ENCODE data around the gene ADCY5.

ADCY5 gene

GRCh38 chr3:123348471-123349200 is 100.3 kb downstream of the ADCY5 start:
- Histone ChIP-seq H3K36me3 (ENCODE audit: insufficient read depth, low read length) (no peaks in the 10 kb centered on the region), H3K79me2 (ENCODE audit: insufficient read depth, low read length) (no peaks in the 10 kb centered on the region), H3K4me1 (ENCODE audit: insufficient read depth, low read length) (no peaks in the 10 kb centered on the region), H3K4me2 (ENCODE audit: insufficient read depth, low read length) (no peak overlapping the region), H3K27ac (ENCODE audit: low read length) (no peak overlapping the region), H3K27me3 (ENCODE audit: insufficient read depth, low read length, poor library complexity) (peaks cover 12% of the 10 kb centered on the region), H3K9ac (ENCODE audit: low read depth, low read length) (no peak overlapping the region), H4K20me1 (ENCODE audit: insufficient read depth, low read length) (peaks cover 10% of the 10 kb centered on the region; the same call in 1 of the 2 replicates), H2AFZ (ENCODE audit: low read depth, low read length) (no peak overlapping the region), H3K9me3 (ENCODE audit: insufficient read depth, low read length, severe bottlenecking) (no peaks in the 10 kb centered on the region), H3K4me3 (ENCODE audit: low read depth in 1 of 2, low read length in 2 of 2) (no peak overlapping the region)
- no peak for TF ChIP-seq EZH2 (IDR thresholded peaks at IDR 0.05; ENCODE audit: borderline replicate concordance, low read depth, low read length, severe bottlenecking)
- no peak for TF ChIP-seq CTCF (IDR thresholded peaks at IDR 0.05; ENCODE audit: borderline replicate concordance, extremely low read depth, low read length, poor library complexity, severe bottlenecking)
- no peak for ATAC-seq (ENCODE audit: insufficient read depth, low read depth)
- no peak for DNase-seq

GRCh38 chr3:123347691-123348264 is 101.1 kb downstream of the ADCY5 start:
- no peaks in the 10 kb centered on the region for H3K36me3 ChIP-seq (ENCODE audit: insufficient read depth, low read length)
- H3K27ac ChIP-seq (ENCODE audit: low read length) = no peak overlapping the region
- no peak overlapping the region for H2AFZ ChIP-seq (ENCODE audit: low read depth, low read length)
- ATAC-seq (ENCODE audit: insufficient read depth, low read depth) (0 out of 3 replicates have a peak, but pooled peaks have one; percentile 13), DNase-seq (no peak)
- H3K4me2 ChIP-seq (ENCODE audit: insufficient read depth, low read length) = no peak overlapping the region
- TF ChIP-seq CTCF (IDR thresholded peaks at IDR 0.05; ENCODE audit: borderline replicate concordance, extremely low read depth, low read length, poor library complexity, severe bottlenecking) (no peak), EZH2 (IDR thresholded peaks at IDR 0.05; ENCODE audit: borderline replicate concordance, low read depth, low read length, severe bottlenecking) (no peak)
- no peak overlapping the region for H3K4me3 ChIP-seq (ENCODE audit: low read depth in 1 of 2, low read length in 2 of 2)
- H3K9me3 ChIP-seq (ENCODE audit: insufficient read depth, low read length, severe bottlenecking) = no peaks in the 10 kb centered on the region
- peaks cover 12% of the 10 kb centered on the region; the same call in 1 of the 2 replicates for H4K20me1 ChIP-seq (ENCODE audit: insufficient read depth, low read length)
- no peaks in the 10 kb centered on the region for H3K4me1 ChIP-seq (ENCODE audit: insufficient read depth, low read length)
- H3K79me2 ChIP-seq (ENCODE audit: insufficient read depth, low read length) = no peaks in the 10 kb centered on the region
- peaks cover 12% of the 10 kb centered on the region for H3K27me3 ChIP-seq (ENCODE audit: insufficient read depth, low read length, poor library complexity)
- H3K9ac ChIP-seq (ENCODE audit: low read depth, low read length) = no peak overlapping the region

- Histone ChIP-seq H3K4me2 (ENCODE audit: insufficient read depth, low read length) (no peak overlapping the region), H4K20me1 (ENCODE audit: insufficient read depth, low read length) (peaks cover 12% of the 10 kb centered on the region; the same call in 1 of the 2 replicates), H3K79me2 (ENCODE audit: insufficient read depth, low read length) (no peaks in the 10 kb centered on the region), H3K27ac (ENCODE audit: low read length) (no peak overlapping the region), H3K9me3 (ENCODE audit: insufficient read depth, low read length, severe bottlenecking) (no peaks in the 10 kb centered on the region), H3K4me3 (ENCODE audit: low read depth in 1 of 2, low read length in 2 of 2) (no peak overlapping the region), H2AFZ (ENCODE audit: low read depth, low read length) (no peak overlapping the region), H3K36me3 (ENCODE audit: insufficient read depth, low read length) (no peaks in the 10 kb centered on the region), H3K27me3 (ENCODE audit: insufficient read depth, low read length, poor library complexity) (peaks cover 12% of the 10 kb centered on the region), H3K4me1 (ENCODE audit: insufficient read depth, low read length) (no peaks in the 10 kb centered on the region), H3K9ac (ENCODE audit: low read depth, low read length) (no peak overlapping the region)
- no peak for ATAC-seq (ENCODE audit: insufficient read depth, low read depth)
- TF ChIP-seq CTCF (IDR thresholded peaks at IDR 0.05; ENCODE audit: borderline replicate concordance, extremely low read depth, low read length, poor library complexity, severe bottlenecking) (no peak), EZH2 (IDR thresholded peaks at IDR 0.05; ENCODE audit: borderline replicate concordance, low read depth, low read length, severe bottlenecking) (no peak)
- DNase-seq = no peak
Measured at GRCh38 chr3:123347205-123347604, 101.7 kb downstream of the ADCY5 start.
